BLaER1 treated with 17β-estradiol and CSF1 and Interleukin-3, amounts not matched to agents 10 nM and 100 nM (cell line): Measurements from ENCODE around the gene ZNF679.
A peak's percentile ranks its signal among the peaks of the same experiment; 100 is the strongest.
"Not testable (repeated sequence)": the region's sequence is repeated elsewhere in the genome, so short reads cannot be mapped to it uniquely, and the experiment has no call there.

Source experiments
- H3K27ac ChIP-seq, 11 experiments: shearing (Covaris generic); formaldehyde crosslinking; 2 replicates each; pipeline ENCODE4 v1.8.1; 2022
- H3K27me3 ChIP-seq, 11 experiments: shearing (Covaris generic); formaldehyde crosslinking; 2 replicates each; pipeline ENCODE4 v1.8.1; 2022
- H3K36me3 ChIP-seq, 11 experiments: shearing (Covaris generic); formaldehyde crosslinking; 2 replicates each; pipeline ENCODE4 v1.8.1; 2022
- H3K4me1 ChIP-seq, 10 experiments: shearing (Covaris generic); formaldehyde crosslinking; 2 replicates each; pipeline ENCODE4 v1.8.1; 2022
- H3K4me2 ChIP-seq, 11 experiments: shearing (Covaris generic); formaldehyde crosslinking; 2 replicates each; pipeline ENCODE4 v1.8.1; 2022
- H3K4me3 ChIP-seq, 10 experiments: shearing (Covaris generic); formaldehyde crosslinking; 2 replicates each; pipeline ENCODE4 v1.8.1; 2022
- H3K9ac ChIP-seq, 11 experiments: shearing (Covaris generic); formaldehyde crosslinking; 2 replicates each; pipeline ENCODE4 v1.8.1; 2022
- H3K9me3 ChIP-seq, 11 experiments: shearing (Covaris generic); formaldehyde crosslinking; replicated peaks in 1 of 11; 2 replicates each; pipeline ENCODE4 v1.8.1; 2022
- H4K20me1 ChIP-seq, 11 experiments: shearing (Covaris generic); formaldehyde crosslinking; 2 replicates each; pipeline ENCODE4 v1.8.1; 2022
- Cebpa-rat ChIP-seq, 11 experiments: shearing (Covaris generic); IDR thresholded peaks; 2 replicates each; pipeline ENCODE4 v1.8.1; 2022

Gene ZNF679

DNA sequence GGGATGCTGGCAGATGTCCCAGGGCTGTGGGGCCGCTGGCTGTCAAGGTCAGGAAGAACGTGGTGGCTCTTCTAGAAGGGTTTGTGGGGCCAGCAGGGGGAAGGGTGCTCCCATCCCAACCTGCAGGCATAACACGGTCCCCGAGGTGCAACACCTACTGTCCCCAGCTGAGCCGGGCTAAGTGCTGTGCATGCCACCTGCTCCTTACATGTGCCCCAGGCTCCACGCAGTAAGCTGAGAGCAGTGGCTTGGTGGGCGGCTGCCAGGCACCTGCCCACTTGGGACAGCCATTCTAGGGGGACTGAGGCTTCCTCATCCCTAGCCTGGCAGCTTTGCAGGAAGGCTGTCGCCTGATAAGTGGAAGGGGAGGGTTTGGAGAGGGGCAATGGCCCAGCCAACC is 35.5 kb upstream of the ZNF679 start:
- Histone ChIP-seq H3K27me3 (no peaks in the 10 kb centered on the region), H3K36me3 (no peaks in the 10 kb centered on the region), H3K27ac (no peak overlapping the region), H3K4me1 (no peaks in the 10 kb centered on the region), H4K20me1 (no peaks in the 10 kb centered on the region), H3K4me3 (no peak overlapping the region), H3K4me2 (no peak overlapping the region), H3K9ac (no peak overlapping the region), H3K9me3 (peaks cover 44 to 71% (median 55%) of the 10 kb centered on the region in 11 experiments)
- TF ChIP-seq Cebpa-rat (IDR thresholded peaks at IDR 0.05): no peak

DNA sequence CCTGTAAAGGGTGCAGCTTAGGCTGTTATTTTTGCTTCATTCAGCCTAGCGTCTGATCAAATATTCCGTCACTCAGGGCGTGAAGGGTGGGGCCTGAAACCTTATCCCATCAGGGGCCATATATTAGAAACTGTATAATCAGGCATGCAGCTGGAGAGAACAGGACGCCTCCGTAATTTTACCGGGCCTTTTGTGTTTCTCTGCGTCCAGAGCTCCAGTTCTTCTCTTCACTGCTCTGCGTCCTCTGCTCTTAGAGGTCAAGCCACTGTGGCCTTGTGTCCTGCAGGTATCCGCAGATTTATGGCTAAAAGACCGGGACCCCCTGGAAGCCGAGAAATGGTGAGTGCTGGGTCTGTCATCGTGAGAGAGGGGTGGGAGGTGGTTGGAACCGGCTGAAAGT is 21.4 kb upstream of the ZNF679 start, which contains the start of gene ZNF735:
Gene ZNF735, plus strand, starts transcription at position 301 of the 400 bp plus-strand sequence. Its CDS starts 0 bp downstream, at position 301.
- Histone ChIP-seq H3K9ac (no peak within 1 kb of the TSS), H3K4me1 (no peaks in the 10 kb centered on the region), H3K9me3 (peaks cover 43 to 75% (median 62%) of the 10 kb centered on the region in 11 experiments), H3K27ac (no peak within 1 kb of the TSS), H3K4me2 (no peak within 1 kb of the TSS), H3K36me3 (no peaks in the 10 kb centered on the region), H3K27me3 (no peaks in the 10 kb centered on the region), H4K20me1 (no peaks in the 10 kb centered on the region), H3K4me3 (no peak within 1 kb of the TSS)
- TF ChIP-seq Cebpa-rat (IDR thresholded peaks at IDR 0.05): no peak

DNA sequence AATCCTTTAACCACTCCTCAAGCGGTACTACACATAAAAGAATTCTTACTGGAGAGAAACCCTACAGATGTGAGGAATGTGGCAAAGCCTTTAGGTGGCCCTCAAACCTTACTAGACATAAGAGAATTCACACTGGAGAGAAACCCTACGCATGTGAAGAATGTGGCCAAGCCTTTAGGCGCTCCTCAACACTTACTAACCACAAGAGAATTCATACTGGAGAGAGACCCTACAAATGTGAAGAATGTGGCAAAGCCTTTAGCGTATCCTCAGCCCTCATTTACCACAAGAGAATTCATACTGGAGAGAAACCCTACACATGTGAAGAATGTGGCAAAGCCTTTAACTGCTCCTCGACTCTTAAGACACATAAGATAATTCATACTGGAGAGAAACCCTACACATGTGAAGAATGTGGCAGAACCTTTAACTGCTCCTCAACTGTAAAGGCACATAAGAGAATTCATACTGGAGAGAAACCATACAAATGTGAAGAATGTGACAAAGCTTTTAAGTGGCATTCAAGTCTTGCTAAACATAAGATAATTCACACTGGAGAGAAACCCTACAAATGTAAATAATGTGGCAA is 8.5 kb upstream of the ZNF679 start:
- H3K27ac ChIP-seq, H3K4me2 ChIP-seq, H3K9ac ChIP-seq, H4K20me1 ChIP-seq, H3K36me3 ChIP-seq, H3K4me1 ChIP-seq, H3K4me3 ChIP-seq, H3K27me3 ChIP-seq: not testable (repeated sequence)
- peaks cover 80 to 98% (median 93%) of the 10 kb centered on the region in 11 experiments for H3K9me3 ChIP-seq

DNA sequence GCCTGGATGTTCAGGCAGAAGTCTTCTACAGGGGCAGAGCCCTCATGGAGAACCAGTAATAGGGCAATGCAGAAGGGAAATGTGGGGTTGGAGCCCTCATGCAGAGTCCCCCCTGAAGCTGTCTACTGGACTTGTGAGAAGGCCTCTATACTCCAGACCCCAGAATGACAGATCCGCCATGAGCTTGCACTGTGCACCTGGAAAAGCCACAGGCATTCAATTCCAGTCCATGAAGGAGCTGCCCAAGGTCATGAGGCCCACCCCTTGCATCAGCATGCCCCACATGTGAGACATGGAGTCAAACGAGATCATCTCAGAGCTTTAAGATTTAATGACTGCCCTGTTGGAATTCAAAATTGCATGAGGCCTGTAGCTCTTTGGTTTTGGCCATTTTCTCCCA is 4.9 kb upstream of the ZNF679 start:
- H3K4me2 ChIP-seq: no peak overlapping the region
- H3K27me3 ChIP-seq: no peaks in the 10 kb centered on the region
- H3K9me3 ChIP-seq: peaks cover 81 to 96% (median 90%) of the 10 kb centered on the region in 11 experiments
- H3K4me1 ChIP-seq: no peaks in the 10 kb centered on the region
- H4K20me1 ChIP-seq: no peaks in the 10 kb centered on the region
- no peak for TF ChIP-seq Cebpa-rat (IDR thresholded peaks at IDR 0.05)
- no peak overlapping the region for H3K9ac ChIP-seq
- no peaks in the 10 kb centered on the region for H3K36me3 ChIP-seq
- H3K4me3 ChIP-seq: no peak overlapping the region
- H3K27ac ChIP-seq: no peak overlapping the region

GRCh38 chr7:64266341-64266919 is 38.2 kb downstream of the ZNF679 start:
- Histone ChIP-seq H3K9me3 (peaks cover 77 to 96% (median 88%) of the 10 kb centered on the region in 11 experiments), H4K20me1 (no peaks in the 10 kb centered on the region), H3K4me1 (no peaks in the 10 kb centered on the region), H3K27me3 (no peaks in the 10 kb centered on the region), H3K4me2 (no peak overlapping the region), H3K9ac (no peak overlapping the region), H3K36me3 (no peaks in the 10 kb centered on the region; a peak in 1 of 22 replicates), H3K4me3 (no peak overlapping the region), H3K27ac (no peak overlapping the region)
- TF ChIP-seq Cebpa-rat (IDR thresholded peaks at IDR 0.05): no peak

DNA sequence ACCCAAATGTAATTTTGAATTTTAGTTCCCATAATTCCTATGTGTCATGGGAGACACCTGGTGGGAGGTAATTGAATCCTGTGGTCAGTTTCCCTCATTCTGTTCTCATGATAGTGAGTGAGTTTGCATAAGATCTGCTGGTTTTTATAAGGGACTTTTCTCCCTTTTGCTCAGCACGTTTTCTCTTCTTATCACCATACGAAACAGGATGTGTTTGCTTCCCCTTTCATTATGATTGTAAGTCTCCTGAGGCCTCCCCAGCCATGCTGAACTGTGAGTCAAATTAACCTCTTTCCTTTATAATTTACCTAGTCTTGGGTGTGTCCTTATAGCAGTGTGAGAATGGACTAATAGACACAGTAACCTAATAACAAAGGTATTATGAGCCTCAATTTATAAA is 49.4 kb downstream of the ZNF679 start:
- Histone ChIP-seq H4K20me1 (no peaks in the 10 kb centered on the region), H3K4me1 (peaks cover 0 to 17% (median 0%) of the 10 kb centered on the region in 10 experiments; a peak in 3 of 20 replicates), H3K36me3 (no peaks in the 10 kb centered on the region), H3K27ac (peak overlapping the region in 1 of 11 experiments; percentile 37; a peak in 1 of 22 replicates), H3K27me3 (no peaks in the 10 kb centered on the region), H3K4me2 (no peak overlapping the region), H3K9me3 (peaks cover 29 to 98% (median 47%) of the 10 kb centered on the region in 11 experiments), H3K9ac (no peak overlapping the region), H3K4me3 (no peak overlapping the region)
- TF ChIP-seq Cebpa-rat (IDR thresholded peaks at IDR 0.05): no peak

GRCh38 chr7:64294701-64295420 is 66.6 kb downstream of the ZNF679 start:
- H3K36me3 ChIP-seq: no peaks in the 10 kb centered on the region
- no peak for TF ChIP-seq Cebpa-rat (IDR thresholded peaks at IDR 0.05)
- H3K9me3 ChIP-seq: peaks cover 0 to 43% (median 11%) of the 10 kb centered on the region in 11 experiments; a peak in 9 of 22 replicates
- no peak overlapping the region for H3K4me2 ChIP-seq
- H3K27ac ChIP-seq: no peak overlapping the region
- H3K9ac ChIP-seq: no peak overlapping the region
- no peak overlapping the region for H3K4me3 ChIP-seq
- H3K27me3 ChIP-seq: no peaks in the 10 kb centered on the region
- no peaks in the 10 kb centered on the region for H4K20me1 ChIP-seq
- H3K4me1 ChIP-seq: no peaks in the 10 kb centered on the region

DNA sequence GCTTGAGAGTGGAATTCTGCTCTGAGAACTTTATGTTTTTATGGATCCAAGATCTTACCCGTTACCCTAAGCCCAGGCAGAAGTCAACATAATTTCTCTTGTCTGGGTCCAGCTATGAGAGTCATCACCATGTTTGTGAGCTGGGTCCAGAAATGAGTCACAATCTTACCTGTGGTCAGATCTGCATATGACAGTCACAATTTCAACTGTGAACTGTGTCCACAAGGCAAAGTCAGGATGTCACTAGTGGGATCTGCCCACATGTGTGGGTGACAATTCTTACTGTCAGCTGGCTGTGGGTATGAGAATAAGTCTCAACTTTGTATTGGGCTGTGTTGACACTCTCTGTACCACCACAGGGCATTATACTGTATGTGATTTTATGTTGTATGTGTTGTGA is 69.1 kb downstream of the ZNF679 start:
- H3K4me1 ChIP-seq, H3K9ac ChIP-seq, H3K27me3 ChIP-seq, H3K4me2 ChIP-seq, H3K36me3 ChIP-seq, H4K20me1 ChIP-seq, H3K27ac ChIP-seq, H3K4me3 ChIP-seq: not testable (repeated sequence)
- peaks cover 7 to 48% (median 21%) of the 10 kb centered on the region in 11 experiments; a peak in 17 of 22 replicates for H3K9me3 ChIP-seq

GRCh38 chr7:64300641-64301405 is 72.5 kb downstream of the ZNF679 start:
- Histone ChIP-seq H3K4me3 (no peak overlapping the region), H3K36me3 (no peaks in the 10 kb centered on the region), H3K4me1 (peaks cover 0 to 21% (median 18%) of the 10 kb centered on the region in 10 experiments; a peak in 17 of 20 replicates), H3K27me3 (no peaks in the 10 kb centered on the region), H3K9ac (no peak overlapping the region), H3K4me2 (no peak overlapping the region), H4K20me1 (no peaks in the 10 kb centered on the region), H3K27ac (no peak overlapping the region), H3K9me3 (peaks cover 7 to 70% (median 37%) of the 10 kb centered on the region in 11 experiments; a peak in 19 of 22 replicates)
- no peak for TF ChIP-seq Cebpa-rat (IDR thresholded peaks at IDR 0.05)
